K562 (cell line): ENCODE data around the gene DDX55. TPM values are rescaled to one million over a fixed set of nuclear protein-coding genes. Genes with fewer than 3 reads are reported as not detected.

ENCODE experiments used
- BHLHE40 ChIP-seq: IDR thresholded peaks from 2 replicates; pipeline ENCODE4 v1.6.1; 2011; ENCODE audit warnings: low read length, improper control_type of control experiment
- EP400 ChIP-seq: fragments of 450-650 bp; IDR thresholded peaks from 2 replicates; pipeline ENCODE4 v1.6.1; 2017; ENCODE audit warnings: antibody characterized with exemption, mild to moderate bottlenecking, moderate library complexity
- ETV1 ChIP-seq: fragments of 450-650 bp; conservative IDR thresholded peaks from 2 replicates; pipeline ENCODE4 v1.6.1; 2016; ENCODE audit warnings: missing genetic modification characterization, control low read depth, low read depth, missing compliant biosample characterization
- FOXO4 ChIP-seq: fragments of 450-650 bp; formaldehyde crosslinking; IDR thresholded peaks from 2 replicates; pipeline ENCODE4 v1.4.0; 2020; ENCODE audit warnings: mild to moderate bottlenecking, moderate library complexity
- KAT2B ChIP-seq: IDR thresholded peaks from one replicate; pipeline ENCODE4 v1.6.1; 2012; ENCODE audit warnings: low read depth, mild to moderate bottlenecking, control low read depth, inconsistent platforms, low read length, moderate library complexity
- KAT7 ChIP-seq: sonication (generic); formaldehyde crosslinking; IDR thresholded peaks from 2 replicates; pipeline ENCODE4 v1.8.0; 2022; ENCODE audit warnings: missing genetic modification reagents, mild to moderate bottlenecking, borderline replicate concordance
- NFXL1 ChIP-seq: fragments of 450-650 bp; formaldehyde crosslinking; IDR thresholded peaks from 2 replicates; pipeline ENCODE4 v1.4.0; 2021; ENCODE audit warnings: mild to moderate bottlenecking
- POLR2AphosphoS2 ChIP-seq: IDR thresholded peaks from 2 replicates; pipeline ENCODE4 v1.6.1; 2012; ENCODE audit warnings: low read length, improper control_type of control experiment
- TAL1 ChIP-seq: fragments of 450-650 bp; IDR thresholded peaks from 2 replicates; pipeline ENCODE4 v1.6.1; 2016; ENCODE audit warnings: mild to moderate bottlenecking
- THAP12 ChIP-seq: fragments of 250-450 bp; sonication (Bioruptor Pico); IDR thresholded peaks from 2 replicates; pipeline ENCODE4 v1.9.0; 2021; ENCODE audit warnings: mild to moderate bottlenecking, inconsistent platforms
- THRA ChIP-seq: fragments of 450-650 bp; IDR thresholded peaks from 2 replicates; pipeline ENCODE4 v1.6.1; 2017; ENCODE audit warnings: mild to moderate bottlenecking, moderate library complexity
- ZNF184 ChIP-seq: sonication (generic); formaldehyde crosslinking; IDR thresholded peaks from 2 replicates; pipeline ENCODE4 v1.5.0; 2020; ENCODE audit warnings: missing genetic modification reagents
- ZNF3 ChIP-seq: fragments of 250-450 bp; sonication (Bioruptor Pico); IDR thresholded peaks from 2 replicates; pipeline ENCODE4 v1.5.0; 2021; ENCODE audit warnings: mild to moderate bottlenecking, moderate library complexity
- ZNF407 ChIP-seq: fragments of 450-650 bp; IDR thresholded peaks from 2 replicates; pipeline ENCODE4 v1.6.1; 2016; ENCODE audit warnings: low read depth
- ZNF778 ChIP-seq: fragments of 450-650 bp; formaldehyde crosslinking; IDR thresholded peaks from 2 replicates; pipeline ENCODE4 v1.4.0; 2020; ENCODE audit warnings: mild to moderate bottlenecking, moderate library complexity
- polyA plus RNA-seq, 8 experiments: library from polyadenylated mRNA; depleted of rRNA in 4 of 8; stranded (reverse) in 5 of 8; unstranded in 3 of 8; fragments of >200 nt; fragmentation: Nextera tagmentation in 2 of 8; fragmentation: Illumina TruSeq in 1 of 8; extraction: Ambion mirVana in 2 of 8; extraction: Trizol in 1 of 8; gene quantifications; 2 replicates each; pipeline versions ENCODE4 v1.2.1 to v1.2.3, GENCODE V29; 2011 to 2014; ENCODE audit warnings: inconsistent platforms in 1 of 8, missing spikeins in 1 of 8
- total RNA-seq, 7 experiments: library from RNA; depleted of rRNA in 6 of 7; stranded (reverse); fragments of >200 nt in 6 of 7; fragmentation: Illumina TruSeq in 2 of 7; extraction: Trizol in 2 of 7; gene quantifications; 2 replicates each; pipeline versions ENCODE4 v1.2.1 to v1.2.3, GENCODE V29; 2011 to 2021; ENCODE audit warnings: low replicate concordance in 1 of 7

Gene DDX55
- total and polyA plus RNA-seq, 9 of the 15 experiments (the other 6 are each of a cell fraction or from before 2014, with no cell fraction given), result 10.6 to 71.0 (median 60.9) TPM

GRCh38 chr12:123633379-123634141 lies 31.7 kb downstream of the DDX55 start, which contains the start of the genes EIF2B1 and GTF2H3 (continued):
- TF ChIP-seq ZNF407 (no peak), EP400 (peak; percentile 98), ZNF184 (no peak), NFXL1 (CRISPR knock-in tag) (no peak), POLR2AphosphoS2 (peak; percentile 70; the same call in 1 of the 2 replicates), ZNF3 (no peak), KAT2B (no peak), THAP12 (CRISPR knock-in tag) (peak; percentile 67; the same call in 1 of the 2 replicates), ZNF778 (CRISPR knock-in tag) (no peak), ETV1 (peak; percentile 90), FOXO4 (no peak), THRA (no peak), KAT7 (CRISPR knock-in tag) (peak; percentile 77; the same call in 1 of the 2 replicates), TAL1 (no peak), BHLHE40 (peak; percentile 97)
